HG03025 (cell line): ENCODE results near the gene ALDH8A1.
A peak's percentile ranks its signal among the peaks of the same experiment; 100 is the strongest.

Source experiments
- ATAC-seq: cut with Tn5 transposase; IDR thresholded peaks from one replicate; pipeline ENCODE4 v1.9.1; 2021; ENCODE audit warnings: mild to moderate bottlenecking, moderate library complexity; ENCODE audit not compliant: unreplicated experiment, low FRiP score

The ALDH8A1 gene

DNA sequence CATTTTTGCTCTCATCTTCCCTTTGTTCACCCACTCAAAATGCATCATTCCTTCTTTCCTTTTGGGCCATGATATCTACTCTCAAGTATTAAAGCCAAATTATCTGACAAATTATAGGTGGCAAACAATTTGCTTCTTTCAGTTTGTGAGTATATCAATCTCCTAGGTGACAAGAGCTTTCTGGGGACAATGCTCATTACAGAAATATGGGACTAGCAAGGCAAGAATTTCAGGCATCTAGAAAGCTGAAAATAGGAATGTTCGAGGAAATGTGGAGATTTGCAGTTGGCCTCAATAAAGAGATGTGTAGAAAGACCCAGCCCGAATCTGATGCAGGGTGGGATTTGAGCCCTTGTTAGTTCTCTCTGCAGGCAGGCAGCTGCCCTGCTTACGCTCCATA, 71.8 kb downstream of the ALDH8A1 start:
- ATAC-seq: no peak

DNA sequence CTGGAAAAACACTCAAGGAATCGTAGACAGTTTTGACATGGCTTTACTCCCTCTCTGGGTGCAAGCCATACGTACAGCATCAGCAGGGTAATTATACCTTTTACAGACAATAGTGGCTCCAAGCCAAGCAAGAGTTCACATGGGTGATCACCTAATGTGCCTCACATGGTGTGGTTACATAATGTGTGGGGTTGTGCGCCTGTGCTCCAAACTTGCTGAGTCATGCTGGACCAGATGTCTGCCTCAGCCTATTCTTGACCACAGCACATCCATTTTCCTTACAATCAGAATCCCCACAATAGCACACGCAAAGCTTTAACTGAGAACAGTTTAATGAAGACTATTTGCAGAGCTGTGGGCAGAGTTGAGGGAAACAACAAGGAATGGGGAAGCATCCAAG, 74.5 kb downstream of the ALDH8A1 start:
- no peak for ATAC-seq

DNA sequence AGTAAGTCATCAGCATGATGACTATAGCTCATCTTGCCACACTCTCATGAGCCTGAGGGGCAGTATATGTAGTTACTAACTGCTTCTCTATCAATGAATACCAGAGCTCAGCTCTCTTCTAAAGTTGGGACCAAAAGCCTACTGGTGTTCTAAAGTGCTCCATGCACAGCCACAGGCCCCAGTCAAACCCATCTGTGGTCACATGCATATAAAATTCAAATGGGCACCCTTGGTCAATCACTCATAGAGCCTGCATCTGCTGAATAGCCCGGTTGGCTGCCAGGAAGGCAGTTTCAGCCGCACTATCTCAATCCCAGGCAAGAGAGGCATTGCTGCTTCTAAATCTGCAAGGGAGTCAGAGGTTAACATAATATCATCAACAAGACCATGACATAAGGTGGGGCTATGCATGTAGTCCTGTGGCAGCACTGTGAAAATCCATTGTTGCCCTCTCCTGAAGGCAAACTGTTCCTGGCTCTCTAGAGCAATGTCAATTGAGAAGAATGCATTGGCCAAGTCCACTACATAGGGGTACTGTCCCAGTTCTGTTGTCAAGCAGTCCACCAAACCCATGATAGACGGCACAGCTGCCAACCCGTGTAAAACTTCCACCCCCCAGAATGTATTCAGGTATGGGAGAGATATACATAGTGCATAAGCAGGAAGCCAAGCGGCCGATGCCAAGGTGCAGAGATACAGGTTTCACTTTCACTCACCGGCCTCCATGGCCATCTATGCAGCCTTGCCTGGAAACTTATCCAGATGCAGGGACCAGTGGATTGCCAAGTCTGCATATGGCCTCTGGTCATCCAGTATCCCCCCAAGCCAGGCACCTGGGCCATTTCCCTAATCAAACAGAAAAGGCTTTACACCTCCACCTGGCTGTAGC, 76.2 kb downstream of the ALDH8A1 start:
- ATAC-seq: no peak

DNA sequence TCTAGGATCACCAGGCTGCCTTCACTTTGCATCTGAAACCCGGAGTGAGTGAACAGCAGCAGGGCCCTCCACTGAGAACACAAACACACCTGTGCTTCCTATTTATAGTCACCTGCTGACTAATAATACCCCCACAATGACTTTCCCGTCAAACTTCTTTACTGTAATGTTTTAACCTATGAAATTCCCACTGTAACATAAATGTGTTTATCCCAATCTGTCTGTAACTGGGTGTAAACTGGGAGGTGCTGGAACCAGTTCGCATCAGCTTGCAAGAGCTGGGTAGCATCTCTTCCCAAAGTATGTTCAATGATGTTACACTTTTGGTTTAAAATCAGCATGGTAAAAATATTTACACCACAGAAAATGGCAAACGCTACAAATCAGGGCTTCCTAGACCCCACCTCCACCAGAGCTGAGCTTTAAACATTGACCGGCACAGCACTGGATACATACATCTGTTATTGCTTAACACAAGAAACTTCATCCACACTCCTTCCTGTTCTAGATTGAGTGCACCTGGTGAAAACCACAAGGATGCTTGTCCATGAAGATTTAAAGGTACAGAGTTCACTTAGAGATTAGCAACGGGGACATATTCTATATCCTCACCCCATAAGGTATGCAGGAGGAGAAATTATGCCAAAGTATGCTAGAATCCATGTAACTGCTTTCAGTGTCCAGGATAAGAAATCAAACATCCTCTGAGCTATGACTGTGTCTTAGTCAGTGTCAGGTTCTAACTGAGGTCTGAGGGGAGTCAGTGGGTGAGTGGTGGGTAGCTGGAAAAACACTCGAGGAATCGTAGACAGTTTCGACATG, 79.0 kb downstream of the ALDH8A1 start:
- ATAC-seq: peak; percentile 78

DNA sequence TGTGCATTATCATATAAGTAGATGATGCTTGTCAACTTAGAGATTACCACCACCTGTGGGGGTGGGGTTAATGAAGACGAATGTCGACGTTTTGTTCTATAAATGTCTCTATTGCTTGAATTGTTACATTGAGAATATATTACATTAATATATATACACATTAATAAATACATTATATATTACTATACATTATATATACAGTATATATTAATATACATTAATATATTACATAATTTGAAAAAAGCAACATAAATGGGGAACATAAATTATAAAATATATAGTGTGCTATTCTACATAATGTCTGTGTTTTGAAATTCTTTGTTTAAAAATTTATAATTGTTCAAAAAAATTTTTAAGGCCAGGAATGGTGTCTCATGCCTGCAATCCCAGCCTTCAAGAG, 81.1 kb downstream of the ALDH8A1 start:
- no peak for ATAC-seq
